H1 (cell line): ENCODE results near the gene PTPRE. TPM values are rescaled to one million over a fixed set of nuclear protein-coding genes. Genes with fewer than 3 reads are reported as not detected.

Experiments used
- CTCF ChIA-PET: fragments of 300-600 bp; sonication (Branson Sonifier 250); formaldehyde crosslinking; loops from one replicate; lab custom pipeline; 2021; ENCODE audit not compliant: partially characterized antibody; lab: Charles Lee
- POLR2A ChIA-PET: fragments of 300-600 bp; sonication (Branson Sonifier 250); formaldehyde crosslinking; loops from one replicate; lab custom pipeline; 2021; ENCODE audit warnings: inconsistent platforms; ENCODE audit not compliant: partially characterized antibody; lab: Charles Lee
- DNase-seq, 2 experiments: peaks; one replicate each; pipeline versions ENCODE4 v3.0.0 to v3.0.0-alpha.2; 2010 to 2022; ENCODE audit warnings: low spot score in 2 of 2, low read depth in 1 of 2, mixed read lengths in 1 of 2
- FAIRE-seq: peaks from 2 replicates; lab custom pipeline; 2011; peaks lifted over from hg19 to GRCh38; lab: Jason Lieb, UNC
- H2AFZ ChIP-seq: 2 replicates; pipeline ENCODE4 v1.8.1; 2012; ENCODE audit warnings: low read length, inconsistent platforms
- H2AK5ac ChIP-seq: 2 replicates; pipeline ENCODE4 v1.6.1; 2013; ENCODE audit warnings: low read depth, low read length
- H2BK120ac ChIP-seq: replicated peaks from 2 replicates; pipeline ENCODE3; 2013; ENCODE audit warnings: low read depth, low read length, inconsistent platforms
- H2BK12ac ChIP-seq: 2 replicates; pipeline ENCODE4 v1.6.1; 2013; ENCODE audit warnings: low read depth, low read length
- H2BK15ac ChIP-seq: 2 replicates; pipeline ENCODE4 v1.6.1; 2013; ENCODE audit warnings: low read length
- H2BK20ac ChIP-seq: 2 replicates; pipeline ENCODE4 v1.6.1; 2013; ENCODE audit warnings: low read length
- H2BK5ac ChIP-seq: 2 replicates; pipeline ENCODE4 v1.6.1; 2013; ENCODE audit warnings: low read depth, low read length
- H3K14ac ChIP-seq: 2 replicates; pipeline ENCODE4 v1.6.1; 2013; ENCODE audit warnings: inconsistent platforms; ENCODE audit not compliant: insufficient read length
- H3K18ac ChIP-seq: 2 replicates; pipeline ENCODE4 v1.6.1; 2013; ENCODE audit warnings: low read length; ENCODE audit errors: extremely low read depth
- H3K23ac ChIP-seq: 2 replicates; pipeline ENCODE4 v1.6.1; 2013; ENCODE audit warnings: inconsistent platforms; ENCODE audit not compliant: insufficient read length
- H3K23me2 ChIP-seq: 2 replicates; pipeline ENCODE4 v1.6.1; 2013; ENCODE audit warnings: low read depth, low read length
- H3K27ac ChIP-seq: 2 replicates; pipeline ENCODE4 v1.6.1; 2011; ENCODE audit warnings: low read depth, low read length, inconsistent platforms
- H3K27me3 ChIP-seq, 4 experiments: replicated peaks in 1 of 4; 1 replicate in 1 of 4; 2 replicates in 3 of 4; pipeline versions ENCODE4 v1.6.1 to v1.8.1; 2011 to 2013; ENCODE audit warnings: low read length in 3 of 4, mild to moderate bottlenecking in 3 of 4, inconsistent platforms in 2 of 4, mixed read lengths in 2 of 4, moderate library complexity in 1 of 4; ENCODE audit not compliant: control insufficient read depth in 3 of 4, insufficient read depth in 3 of 4; ENCODE audit errors: extremely low read depth in 1 of 4
- H3K36me3 ChIP-seq, 4 experiments: 2 replicates each; pipeline versions ENCODE4 v1.6.1 to v1.8.1; 2011 to 2013; ENCODE audit warnings: mild to moderate bottlenecking in 4 of 4, low read length in 3 of 4, moderate library complexity in 2 of 4, control low read depth in 1 of 4, inconsistent platforms in 1 of 4; ENCODE audit not compliant: insufficient read depth in 4 of 4, control insufficient read depth in 2 of 4
- H3K4ac ChIP-seq: replicated peaks from 2 replicates; pipeline ENCODE3; 2013; ENCODE audit warnings: low read length, low read depth, mixed read lengths, inconsistent platforms; ENCODE audit not compliant: insufficient read length
- H3K4me1 ChIP-seq, 4 experiments: replicated peaks in 1 of 4; 1 replicate in 1 of 4; 2 replicates in 3 of 4; pipeline versions ENCODE4 v1.6.1 to v1.8.1; 2011 to 2013; ENCODE audit warnings: low read length in 3 of 4, inconsistent platforms in 2 of 4, mixed read lengths in 1 of 4; ENCODE audit not compliant: insufficient read depth in 4 of 4, control insufficient read depth in 3 of 4
- H3K4me2 ChIP-seq, 2 experiments: 2 replicates each; pipeline versions ENCODE4 v1.6.1 to v1.8.1; 2011 to 2013; ENCODE audit warnings: low read depth in 2 of 2, low read length in 2 of 2, control low read depth in 1 of 2, inconsistent platforms in 1 of 2, mild to moderate bottlenecking in 1 of 2; ENCODE audit not compliant: insufficient read depth in 1 of 2
- H3K4me3 ChIP-seq, 4 experiments: fragments of 200-600, 300-600 bp in 1 of 4; sonication (generic), shearing (Covaris generic), sonication (Bioruptor Twin) in 1 of 4; 2 replicates each; pipeline versions ENCODE4 v1.5.1 to v1.8.1; 2011 to 2016; ENCODE audit warnings: low read length in 4 of 4, low read depth in 3 of 4, control low read depth in 2 of 4, inconsistent platforms in 2 of 4, mild to moderate bottlenecking in 2 of 4, mixed read lengths in 1 of 4, moderate library complexity in 1 of 4; ENCODE audit not compliant: insufficient read depth in 2 of 4; ENCODE audit errors: extremely low read depth in 1 of 4
- H3K56ac ChIP-seq: replicated peaks from 2 replicates; pipeline ENCODE3; 2013; ENCODE audit warnings: low read depth, mild to moderate bottlenecking, mixed read lengths, low read length, inconsistent platforms; ENCODE audit not compliant: insufficient read length
- H3K79me1 ChIP-seq: 2 replicates; pipeline ENCODE4 v1.6.1; 2013; ENCODE audit warnings: low read depth, low read length, control low read depth
- H3K79me2 ChIP-seq, 2 experiments: 2 replicates each; pipeline versions ENCODE4 v1.6.1 to v1.8.1; 2012 to 2013; ENCODE audit warnings: low read length in 2 of 2, mild to moderate bottlenecking in 2 of 2, inconsistent platforms in 1 of 2; ENCODE audit not compliant: insufficient read depth in 2 of 2, control insufficient read depth in 1 of 2
- H3K9ac ChIP-seq, 4 experiments: replicated peaks in 1 of 4; 1 replicate in 1 of 4; 2 replicates in 3 of 4; pipeline versions ENCODE4 v1.6.1 to v1.8.1; 2011 to 2013; ENCODE audit warnings: low read depth in 3 of 4, low read length in 3 of 4, control low read depth in 2 of 4, mild to moderate bottlenecking in 2 of 4, moderate library complexity in 2 of 4, inconsistent platforms in 1 of 4; ENCODE audit errors: extremely low read depth in 1 of 4
- H3K9me3 ChIP-seq, 2 experiments: 2 replicates each; pipeline versions ENCODE4 v1.6.1 to v1.8.1; 2012 to 2013; ENCODE audit warnings: mild to moderate bottlenecking in 2 of 2, moderate library complexity in 2 of 2, control low read depth in 1 of 2, inconsistent platforms in 1 of 2, low read depth in 1 of 2, low read length in 1 of 2, mixed read lengths in 1 of 2; ENCODE audit not compliant: insufficient read depth in 2 of 2
- H4K20me1 ChIP-seq, 2 experiments: replicated peaks in 1 of 2; 2 replicates each; pipeline versions ENCODE3 to v1.8.1; 2011 to 2013; ENCODE audit warnings: inconsistent platforms in 2 of 2, low read length in 2 of 2, mild to moderate bottlenecking in 1 of 2; ENCODE audit not compliant: insufficient read depth in 2 of 2, control insufficient read depth in 1 of 2
- H4K5ac ChIP-seq: 2 replicates; pipeline ENCODE4 v1.6.1; 2013; ENCODE audit warnings: low read length, low read depth, mixed read lengths, inconsistent platforms; ENCODE audit not compliant: insufficient read length
- H4K8ac ChIP-seq: 2 replicates; pipeline ENCODE4 v1.8.0; 2013; ENCODE audit warnings: mild to moderate bottlenecking, moderate library complexity, low read length, inconsistent platforms; ENCODE audit not compliant: insufficient read depth; ENCODE audit errors: extremely low read depth
- H4K91ac ChIP-seq: replicated peaks from 2 replicates; pipeline ENCODE3; 2013; ENCODE audit warnings: low read length, mixed read lengths, inconsistent platforms; ENCODE audit not compliant: insufficient read length
- CBX5 ChIP-seq: fragments of 300-800, 300-1000 bp; sonication (generic); IDR thresholded peaks from 2 replicates; pipeline ENCODE4 v1.7.1; 2016; ENCODE audit warnings: antibody characterized with exemption, low read length, low read depth
- CEBPB ChIP-seq: IDR thresholded peaks from 2 replicates; pipeline ENCODE4 v1.6.1; 2012; ENCODE audit warnings: low read depth, low read length
- E2F6 ChIP-seq: IDR thresholded peaks from 2 replicates; pipeline ENCODE4 v1.6.1; 2012; ENCODE audit warnings: inconsistent platforms
- FOSL1 ChIP-seq: IDR thresholded peaks from 2 replicates; pipeline ENCODE4 v1.6.1; 2011; ENCODE audit warnings: mild to moderate bottlenecking, low read depth, low read length, moderate library complexity; ENCODE audit not compliant: insufficient read depth
- HDAC6 ChIP-seq: IDR thresholded peaks from one replicate; pipeline ENCODE4 v1.7.1; 2012; ENCODE audit warnings: low read depth, mild to moderate bottlenecking, inconsistent platforms, low read length, moderate library complexity
- NANOG ChIP-seq: IDR thresholded peaks from 2 replicates; pipeline ENCODE4 v1.6.1; 2011; ENCODE audit warnings: low read length, low read depth, mild to moderate bottlenecking, inconsistent platforms; ENCODE audit not compliant: insufficient read depth, poor library complexity, severe bottlenecking
- RXRA ChIP-seq: IDR thresholded peaks from 2 replicates; pipeline ENCODE4 v1.6.1; 2011; ENCODE audit warnings: low read depth, mild to moderate bottlenecking, low read length, moderate library complexity; ENCODE audit not compliant: insufficient read depth
- SIRT6 ChIP-seq: IDR thresholded peaks from one replicate; pipeline ENCODE4 v1.7.1; 2012; ENCODE audit warnings: low read length, inconsistent platforms
- SP1 ChIP-seq: IDR thresholded peaks from 2 replicates; pipeline ENCODE4 v1.6.1; 2011; ENCODE audit warnings: low read depth, low read length
- SP2 ChIP-seq: IDR thresholded peaks from 2 replicates; pipeline ENCODE4 v1.6.1; 2012; ENCODE audit warnings: mild to moderate bottlenecking, low read length, inconsistent platforms
- SUZ12 ChIP-seq: fragments of 200-600 bp; sonication (generic); IDR thresholded peaks from 2 replicates; pipeline ENCODE4 v1.6.1; 2012; ENCODE audit warnings: mild to moderate bottlenecking, inconsistent platforms, low read length, moderate library complexity, mixed read lengths
- TAF7 ChIP-seq: optimal IDR thresholded peaks from 2 replicates; pipeline ENCODE3; 2011; ENCODE audit warnings: low read depth, mild to moderate bottlenecking, inconsistent platforms, low read length, moderate library complexity, borderline replicate concordance
- YY1 ChIP-seq: IDR thresholded peaks from 2 replicates; pipeline ENCODE4 v1.6.1; 2011; ENCODE audit warnings: low read depth, mild to moderate bottlenecking, low read length
- ZNF274 ChIP-seq: IDR thresholded peaks from 2 replicates; pipeline ENCODE4 v1.7.0; 2012; ENCODE audit warnings: low read length, borderline replicate concordance; ENCODE audit errors: extremely low read depth
- WGBS, 2 experiments: shearing (Covaris generic) in 1 of 2; methylation state at CpG; one replicate each; pipeline versions ENCODE4 v1.1.6 to v1.1.7; 2013 to 2015; ENCODE audit warnings: low lambda C conversion rate in 2 of 2, mixed read lengths in 2 of 2, inconsistent platforms in 1 of 2, low coverage in 1 of 2, missing lambda C conversion rate in 1 of 2; ENCODE audit not compliant: insufficient replicate concordance in 2 of 2, insufficient coverage in 1 of 2, insufficient read length in 1 of 2; ENCODE audit errors: extremely low coverage in 1 of 2, missing lambda C conversion rate in 1 of 2; 5-methylcytosine and 5-hydroxymethylcytosine counted together
- polyA plus RNA-seq, 7 experiments: library from polyadenylated mRNA; depleted of rRNA in 3 of 7; stranded (reverse) in 5 of 7; unstranded in 2 of 7; fragments of >200 nt in 5 of 7; fragments of 200-250 nt in 2 of 7; gene quantifications; 1 replicate in 5 of 7; 2 replicates in 1 of 7; 4 replicates in 1 of 7; pipeline versions ENCODE4 v1.2.1 to v1.2.3, GENCODE V29; 2011 to 2013; ENCODE audit warnings: missing spikeins in 2 of 7, mixed read lengths in 2 of 7
- total RNA-seq: library from RNA; stranded (reverse); fragmentation: NEBNext Ultra II Directional; extraction: Animal tissue kit (Norgen Biotek cat#: 25700); gene quantifications from 2 replicates; pipeline ENCODE4 v1.2.1, GENCODE V29; 2021

The PTPRE gene
- total and polyA plus RNA-seq, 2 of the 8 experiments (the other 6 are each of a cell fraction or from before 2014, with no cell fraction given), result 0.33 to 0.54 TPM

- no peak overlapping the region for H2AFZ ChIP-seq
- no peak overlapping the region for H2BK5ac ChIP-seq
- no peak overlapping the region for H4K91ac ChIP-seq
- no peaks in the 10 kb centered on the region for H3K79me1 ChIP-seq
- 100% methylated on average over 1 of the region's 1 CpG; no CpG with 5 or more reads in 1 of the 2 experiments for WGBS, 2 experiments
- no peak overlapping the region for H3K4me3 ChIP-seq
- POLR2A ChIA-PET, result no interaction called here
- H3K27me3 ChIP-seq, result no peaks in the 10 kb centered on the region
- H3K14ac ChIP-seq, result no peak overlapping the region
- peaks cover 0 to 3% (median 2%) of the 10 kb centered on the region in 4 experiments; a peak in 2 of 7 replicates for H3K4me1 ChIP-seq
- H4K20me1 ChIP-seq, result no peaks in the 10 kb centered on the region
- DNase-seq, result no peak
- H2AK5ac ChIP-seq, result no peak overlapping the region
- no peak overlapping the region for H3K27ac ChIP-seq
- H3K23me2 ChIP-seq, result no peaks in the 10 kb centered on the region; the same call in 1 of the 2 replicates
- H2BK12ac ChIP-seq, result no peak overlapping the region
- TF ChIP-seq SUZ12 (no peak), ZNF274 (no peak), SP2 (no peak), SIRT6 (no peak), E2F6 (no peak), CEBPB (no peak), FOSL1 (no peak), CBX5 (no peak), HDAC6 (no peak), TAF7 (no peak), YY1 (no peak), RXRA (no peak), NANOG (no peak), SP1 (no peak)
- TF ChIP-seq, all 59 proteins: peak for 0
- Histone ChIP-seq H2BK120ac (no peak overlapping the region), H3K56ac (no peak overlapping the region), H3K36me3 (no peaks in the 10 kb centered on the region), H4K5ac (no peak overlapping the region), H3K9me3 (no peaks in the 10 kb centered on the region), H3K23ac (no peak overlapping the region), H3K18ac (no peak overlapping the region), H3K9ac (no peak overlapping the region), H3K4me2 (no peak overlapping the region), H2BK20ac (no peak overlapping the region), H3K79me2 (peaks cover under 1 to 8% of the 10 kb centered on the region in 2 experiments; a peak in 3 of 4 replicates), H2BK15ac (no peak overlapping the region), H3K4ac (no peak overlapping the region), H4K8ac (no peak overlapping the region)
- no peak for FAIRE-seq
- CTCF ChIA-PET, result interaction anchor here (1.2 to 1.3 kb wide), 3 partner anchors 13 to 21 kb away, joined by 3 to 4 read pairs (median 3); no protein-coding TSS in a partner anchor
These were observed 223.1 kb downstream of the PTPRE start for GRCh38 chr10:128130051-128130450.
